Endothelial cell of umbilical vein (primary cell): ENCODE data around the gene COL6A2. TPM values are rescaled to one million over a fixed set of nuclear protein-coding genes. Genes with fewer than 3 reads are reported as not detected.
"Not testable (repeated sequence)": the region's sequence is repeated elsewhere in the genome, so short reads cannot be mapped to it uniquely, and the experiment has no call there.

Experiments used
- BruUV-seq: library from RNA; stranded (reverse); fragments of 400-500 nt; replicated peaks from 2 replicates; lab custom pipeline; 2021; lab: Mats Ljungman, UMichigan
- CTCF ChIA-PET: fragments of 300-600, 350-600 bp; sonication (Branson Sonifier 250); formaldehyde crosslinking; loops from one replicate; lab custom pipeline; 2021; ENCODE audit warnings: antibody characterized with exemption, inconsistent platforms; lab: Charles Lee
- POLR2A ChIA-PET: fragments of 300-600, 350-600 bp; sonication (Branson Sonifier 250); formaldehyde crosslinking; loops from one replicate; lab custom pipeline; 2021; ENCODE audit warnings: antibody characterized with exemption, inconsistent platforms; lab: Charles Lee
- DNase-seq: peaks from one replicate; pipeline ENCODE4 v3.0.0-alpha.2; 2011; ENCODE audit warnings: low read depth, low spot score
- FAIRE-seq: peaks from 2 replicates; lab custom pipeline; 2011; peaks lifted over from hg19 to GRCh38; lab: Jason Lieb, UNC
- H2AFZ ChIP-seq: 2 replicates; pipeline ENCODE4 v1.6.0; 2012; ENCODE audit warnings: low read depth, low read length, control low read depth, inconsistent platforms
- H3K27ac ChIP-seq: 2 replicates; pipeline ENCODE4 v1.5.1; 2011; ENCODE audit warnings: low read depth, mild to moderate bottlenecking, control low read depth, low read length, moderate library complexity; ENCODE audit not compliant: insufficient read depth
- H3K27me3 ChIP-seq, 2 experiments: 2 replicates each; pipeline versions ENCODE4 v1.6.0 to v1.6.1; 2011; ENCODE audit warnings: low read length in 2 of 2, mixed read lengths in 1 of 2; ENCODE audit not compliant: control insufficient read depth in 2 of 2, insufficient read depth in 2 of 2
- H3K36me3 ChIP-seq, 2 experiments: 2 replicates in 1 of 2; 3 replicates in 1 of 2; pipeline ENCODE4 v1.5.1; 2011; ENCODE audit warnings: low read length in 2 of 2, mild to moderate bottlenecking in 1 of 2, moderate library complexity in 1 of 2; ENCODE audit not compliant: control insufficient read depth in 2 of 2, insufficient read depth in 2 of 2; ENCODE audit errors: extremely low read depth in 1 of 2
- H3K4me1 ChIP-seq: 3 replicates; pipeline ENCODE4 v1.5.1; 2011; ENCODE audit warnings: mild to moderate bottlenecking, low read length; ENCODE audit not compliant: control insufficient read depth, insufficient read depth; ENCODE audit errors: extremely low read depth
- H3K4me2 ChIP-seq: 2 replicates; pipeline ENCODE4 v1.6.1; 2011; ENCODE audit warnings: low read length, control low read depth, mixed read lengths; ENCODE audit not compliant: insufficient read depth
- H3K4me3 ChIP-seq, 3 experiments: fragments of 200-600 bp in 1 of 3; sonication (generic), shearing (Covaris generic) in 1 of 3; replicated peaks in 1 of 3; 2 replicates each; pipeline ENCODE4 v1.5.1; 2011 to 2016; ENCODE audit warnings: control low read depth in 3 of 3, low read length in 3 of 3, mild to moderate bottlenecking in 2 of 3, inconsistent platforms in 1 of 3, low read depth in 1 of 3, moderate library complexity in 1 of 3; ENCODE audit not compliant: insufficient read depth in 1 of 3
- H3K79me2 ChIP-seq: 2 replicates; pipeline ENCODE4 v1.6.0; 2012; ENCODE audit warnings: low read length, inconsistent platforms; ENCODE audit not compliant: control insufficient read depth, insufficient read depth
- H3K9ac ChIP-seq: replicated peaks from 2 replicates; pipeline ENCODE3; 2011; ENCODE audit warnings: low read length, control low read depth; ENCODE audit not compliant: insufficient read depth; ENCODE audit errors: extremely low read depth
- H3K9me1 ChIP-seq: replicated peaks from 3 replicates; pipeline ENCODE4 v1.6.0; 2011; ENCODE audit warnings: mild to moderate bottlenecking, low read length; ENCODE audit not compliant: control insufficient read depth, insufficient read depth; ENCODE audit errors: extremely low read depth
- H3K9me3 ChIP-seq: replicated peaks from 2 replicates; pipeline ENCODE4 v1.5.1; 2012; ENCODE audit warnings: low read length, inconsistent platforms; ENCODE audit not compliant: control insufficient read depth, insufficient read depth
- H4K20me1 ChIP-seq: replicated peaks from 2 replicates; pipeline ENCODE3; 2011; ENCODE audit warnings: mild to moderate bottlenecking, low read length; ENCODE audit not compliant: control insufficient read depth, insufficient read depth; ENCODE audit errors: extremely low read depth
- EZH2 ChIP-seq: IDR thresholded peaks from 2 replicates; pipeline ENCODE4 v1.6.1; 2012; ENCODE audit warnings: borderline replicate concordance, low read depth, mild to moderate bottlenecking, moderate library complexity, low read length, inconsistent platforms; ENCODE audit not compliant: severe bottlenecking
- FOS ChIP-seq: IDR thresholded peaks from 2 replicates; pipeline ENCODE4 v1.6.1; 2011; ENCODE audit warnings: mild to moderate bottlenecking, low read length, moderate library complexity, borderline replicate concordance; ENCODE audit not compliant: insufficient read depth
- GATA2 ChIP-seq: IDR thresholded peaks from 2 replicates; pipeline ENCODE4 v1.7.0; 2011; ENCODE audit warnings: low read depth, mild to moderate bottlenecking, moderate library complexity, mixed read lengths, low read length; ENCODE audit not compliant: insufficient read length, insufficient read depth
- JUN ChIP-seq: IDR thresholded peaks from 2 replicates; pipeline ENCODE4 v1.6.1; 2011; ENCODE audit warnings: borderline replicate concordance, low read depth; ENCODE audit not compliant: insufficient read length, insufficient read depth
- MYC ChIP-seq: IDR thresholded peaks from one replicate; pipeline ENCODE4 v1.6.1; 2011; ENCODE audit warnings: mild to moderate bottlenecking, low read depth, low read length
- POLR2A ChIP-seq: IDR thresholded peaks from 2 replicates; pipeline ENCODE4 v1.6.1; 2012; ENCODE audit warnings: low read depth, mild to moderate bottlenecking, control low read depth, low read length
- POLR2AphosphoS5 ChIP-seq: IDR thresholded peaks from 2 replicates; pipeline ENCODE4 v1.6.1; 2012; ENCODE audit warnings: low read depth, mild to moderate bottlenecking, control low read depth, low read length, moderate library complexity; ENCODE audit not compliant: insufficient read depth
- dilution Hi-C: fragments of 300-500 bp; cut with MboI; formaldehyde crosslinking; loops from one replicate; pipeline ENCODE4 v1.15.0; 2019; ENCODE audit warnings: low sequenced_read_pairs; ENCODE audit not compliant: extremely low pct_ligation_motif_present
- intact Hi-C: fragments of 100-400 bp; cut with micrococcal nuclease; formaldehyde crosslinking; loops from one replicate; pipeline ENCODE4 v1.10.0; 2022
- polyA plus RNA-seq, 4 experiments: library from polyadenylated mRNA; depleted of rRNA in 3 of 4; stranded (reverse) in 3 of 4; unstranded in 1 of 4; fragments of >200 nt; gene quantifications; 2 replicates each; pipeline versions ENCODE4 v1.2.1 to v1.2.3, GENCODE V29; 2011 to 2012; ENCODE audit warnings: missing spikeins in 1 of 4
- total RNA-seq: library from RNA; stranded (reverse); gene quantifications from 2 replicates; pipeline ENCODE4 v1.2.3, GENCODE V29; 2021
- TF ChIP-seq, protein P1 (sequence below), 2 donors: IDR thresholded peaks; 1 replicate in 1 of 2; 2 replicates in 1 of 2; pipeline ENCODE4 v1.5.1; 2011; ENCODE audit warnings: low read length in 2 of 2, mild to moderate bottlenecking in 2 of 2, moderate library complexity in 2 of 2, control low read depth in 1 of 2, inconsistent platforms in 1 of 2, low read depth in 1 of 2; ENCODE audit not compliant: insufficient read depth in 1 of 2; ENCODE audit errors: extremely low read depth in 1 of 2
- TF ChIP-seq, protein P2 (sequence below): IDR thresholded peaks from 2 replicates; pipeline ENCODE4 v1.6.1; 2011; ENCODE audit not compliant: insufficient read depth, insufficient read length

The COL6A2 gene
- total and polyA plus RNA-seq, 2 donors (not counting 3 experiments of a cell fraction or from before 2014, with no cell fraction given) = 3.4 to 6.1 TPM

DNA sequence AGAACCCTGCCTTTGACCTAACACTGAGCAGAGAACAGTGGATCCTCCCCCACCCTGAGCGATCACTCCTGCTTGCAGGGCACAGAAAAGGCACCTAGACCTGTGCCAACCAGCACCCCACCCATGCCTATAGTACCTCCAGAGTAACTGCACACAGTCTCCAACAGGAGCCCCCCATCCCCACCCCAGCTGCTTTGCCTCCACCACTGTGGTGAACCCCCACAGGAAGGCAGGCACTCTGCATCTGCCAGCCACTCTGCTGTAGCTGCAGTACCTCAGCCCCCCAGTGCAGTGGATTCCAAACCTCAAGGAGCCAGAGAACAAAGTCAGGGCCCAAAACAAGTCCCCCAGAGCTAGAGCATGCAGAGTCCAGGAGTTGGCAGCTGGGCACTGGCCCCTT, 75.7 kb downstream of the COL6A2 start:
- BruUV-seq = no TSS peak
- no peak for TF ChIP-seq POLR2AphosphoS5
- TF ChIP-seq EZH2 = no peak
- TF ChIP-seq, protein P1, sequence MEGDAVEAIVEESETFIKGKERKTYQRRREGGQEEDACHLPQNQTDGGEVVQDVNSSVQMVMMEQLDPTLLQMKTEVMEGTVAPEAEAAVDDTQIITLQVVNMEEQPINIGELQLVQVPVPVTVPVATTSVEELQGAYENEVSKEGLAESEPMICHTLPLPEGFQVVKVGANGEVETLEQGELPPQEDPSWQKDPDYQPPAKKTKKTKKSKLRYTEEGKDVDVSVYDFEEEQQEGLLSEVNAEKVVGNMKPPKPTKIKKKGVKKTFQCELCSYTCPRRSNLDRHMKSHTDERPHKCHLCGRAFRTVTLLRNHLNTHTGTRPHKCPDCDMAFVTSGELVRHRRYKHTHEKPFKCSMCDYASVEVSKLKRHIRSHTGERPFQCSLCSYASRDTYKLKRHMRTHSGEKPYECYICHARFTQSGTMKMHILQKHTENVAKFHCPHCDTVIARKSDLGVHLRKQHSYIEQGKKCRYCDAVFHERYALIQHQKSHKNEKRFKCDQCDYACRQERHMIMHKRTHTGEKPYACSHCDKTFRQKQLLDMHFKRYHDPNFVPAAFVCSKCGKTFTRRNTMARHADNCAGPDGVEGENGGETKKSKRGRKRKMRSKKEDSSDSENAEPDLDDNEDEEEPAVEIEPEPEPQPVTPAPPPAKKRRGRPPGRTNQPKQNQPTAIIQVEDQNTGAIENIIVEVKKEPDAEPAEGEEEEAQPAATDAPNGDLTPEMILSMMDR (IDR thresholded peaks at IDR 0.05; ENCODE audit: extremely low read depth in 1 of 2, insufficient read depth in 1 of 2, low read depth in 1 of 2, low read length in 2 of 2) = no peak
- no peak for TF ChIP-seq FOS
- no peak for TF ChIP-seq JUN
- TF ChIP-seq, protein P2, sequence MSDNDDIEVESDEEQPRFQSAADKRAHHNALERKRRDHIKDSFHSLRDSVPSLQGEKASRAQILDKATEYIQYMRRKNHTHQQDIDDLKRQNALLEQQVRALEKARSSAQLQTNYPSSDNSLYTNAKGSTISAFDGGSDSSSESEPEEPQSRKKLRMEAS = no peak
- TF ChIP-seq GATA2 = no peak
- TF ChIP-seq POLR2A = no peak
- no peak for TF ChIP-seq MYC
- Histone ChIP-seq H3K36me3 (no peaks in the 10 kb centered on the region), H3K27me3 (peaks cover 2 to 11% of the 10 kb centered on the region in 2 experiments), H3K4me1 (no peaks in the 10 kb centered on the region), H4K20me1 (no peaks in the 10 kb centered on the region), H3K4me2 (no peak overlapping the region), H3K9me1 (no peaks in the 10 kb centered on the region), H2AFZ (no peak overlapping the region), H3K27ac (no peak overlapping the region), H3K4me3 (no peak overlapping the region), H3K79me2 (no peaks in the 10 kb centered on the region), H3K9ac (no peak overlapping the region), H3K9me3 (no peaks in the 10 kb centered on the region)
- intact Hi-C loops = no loop called here
- DNase-seq (no peak), FAIRE-seq (no peak)
- ChIA-PET POLR2A (no interaction called here), CTCF (interaction anchor here (1.1 kb wide), 1 partner anchor 20 kb away, joined by 3 read pairs; no protein-coding TSS in a partner anchor)
- dilution Hi-C loops = no loop called here

DNA sequence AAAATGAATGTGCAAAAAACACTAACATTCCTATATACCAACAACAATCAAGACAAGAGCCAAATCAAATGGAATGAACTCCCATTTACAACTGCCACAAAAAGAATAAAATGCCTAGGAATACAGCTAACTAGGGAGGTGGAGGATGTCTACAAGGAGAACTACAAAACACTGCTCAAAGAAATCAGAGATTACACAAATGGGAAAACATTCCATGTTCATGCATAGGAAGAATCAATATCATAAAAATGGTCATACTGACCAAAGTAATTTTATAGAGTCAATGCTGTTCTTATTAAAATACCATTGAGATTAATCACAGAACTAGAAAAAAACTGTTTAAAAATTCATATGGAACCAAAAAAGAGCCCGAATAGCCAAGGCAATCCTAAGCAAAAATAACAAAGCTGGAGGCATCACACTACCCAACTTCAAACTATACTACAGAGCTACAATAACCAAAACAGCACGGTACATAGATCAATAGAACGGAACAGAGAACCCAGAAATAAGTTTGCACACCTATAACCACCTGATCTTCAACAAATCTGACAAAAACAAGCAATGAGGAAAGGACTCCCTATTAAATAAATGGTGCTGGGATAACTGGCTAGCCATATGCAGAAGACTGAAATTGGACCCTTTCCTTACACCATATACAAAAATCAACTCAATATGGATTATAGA, 78.7 kb downstream of the COL6A2 start:
- H3K27ac ChIP-seq, intact Hi-C loops, H3K4me1 ChIP-seq, H3K9me1 ChIP-seq, H3K4me2 ChIP-seq, H3K4me3 ChIP-seq, BruUV-seq, DNase-seq, FAIRE-seq, H3K9me3 ChIP-seq, dilution Hi-C loops, H2AFZ ChIP-seq, H4K20me1 ChIP-seq, H3K9ac ChIP-seq, POLR2A ChIA-PET, H3K36me3 ChIP-seq, H3K79me2 ChIP-seq: not testable (repeated sequence)
- CTCF ChIA-PET = interaction anchor here (0.8 to 2.8 kb wide), 3 partner anchors 17 to 33 kb away, joined by 3 to 11 read pairs (median 4); no protein-coding TSS in a partner anchor
- peaks cover 2 to 11% of the 10 kb centered on the region in 2 experiments for H3K27me3 ChIP-seq
